SK-N-SH (cell line): Measurements from ENCODE around the gene DSCAM.

Experiments
- EZH2phosphoT487 ChIP-seq: fragments of 200-600 bp; sonication (generic); IDR thresholded peaks from 2 replicates; pipeline ENCODE4 v1.6.1; 2017; ENCODE audit warnings: low read depth, mixed run types, mild to moderate bottlenecking, antibody characterized with exemption, moderate library complexity, borderline replicate concordance
- JUND ChIP-seq: IDR thresholded peaks from 2 replicates; pipeline ENCODE4 v1.4.0; 2012
- POLR2AphosphoS5 ChIP-seq: IDR thresholded peaks from 2 replicates; pipeline ENCODE4 v1.6.1; 2012; ENCODE audit warnings: low read depth, low read length
- TF ChIP-seq, protein P1 (sequence below): fragments of 200-600 bp; sonication (generic); IDR thresholded peaks from 2 replicates; pipeline ENCODE4 v1.6.1; 2017; ENCODE audit warnings: antibody characterized with exemption, mild to moderate bottlenecking, moderate library complexity

DNA sequence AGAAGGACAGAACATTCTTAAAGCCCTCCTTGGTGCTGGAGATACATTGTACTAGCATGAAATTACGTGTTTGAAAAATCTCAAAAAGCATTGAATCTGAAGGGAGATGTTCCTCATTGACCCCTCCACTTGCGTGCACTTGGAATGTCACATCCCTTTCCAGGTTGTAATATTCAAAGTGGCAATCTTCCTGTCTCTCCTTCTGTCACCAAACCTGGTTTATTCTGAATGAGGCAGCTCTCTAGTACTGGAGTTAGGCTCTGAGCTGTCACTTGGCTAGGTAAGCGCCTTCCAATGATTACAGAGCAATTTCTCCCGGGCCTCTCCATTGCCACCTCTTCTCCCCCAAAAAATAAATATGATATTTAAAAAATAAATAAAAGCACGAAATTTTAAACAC, 855 bp downstream of the DSCAM start:
- TF ChIP-seq, protein P1, sequence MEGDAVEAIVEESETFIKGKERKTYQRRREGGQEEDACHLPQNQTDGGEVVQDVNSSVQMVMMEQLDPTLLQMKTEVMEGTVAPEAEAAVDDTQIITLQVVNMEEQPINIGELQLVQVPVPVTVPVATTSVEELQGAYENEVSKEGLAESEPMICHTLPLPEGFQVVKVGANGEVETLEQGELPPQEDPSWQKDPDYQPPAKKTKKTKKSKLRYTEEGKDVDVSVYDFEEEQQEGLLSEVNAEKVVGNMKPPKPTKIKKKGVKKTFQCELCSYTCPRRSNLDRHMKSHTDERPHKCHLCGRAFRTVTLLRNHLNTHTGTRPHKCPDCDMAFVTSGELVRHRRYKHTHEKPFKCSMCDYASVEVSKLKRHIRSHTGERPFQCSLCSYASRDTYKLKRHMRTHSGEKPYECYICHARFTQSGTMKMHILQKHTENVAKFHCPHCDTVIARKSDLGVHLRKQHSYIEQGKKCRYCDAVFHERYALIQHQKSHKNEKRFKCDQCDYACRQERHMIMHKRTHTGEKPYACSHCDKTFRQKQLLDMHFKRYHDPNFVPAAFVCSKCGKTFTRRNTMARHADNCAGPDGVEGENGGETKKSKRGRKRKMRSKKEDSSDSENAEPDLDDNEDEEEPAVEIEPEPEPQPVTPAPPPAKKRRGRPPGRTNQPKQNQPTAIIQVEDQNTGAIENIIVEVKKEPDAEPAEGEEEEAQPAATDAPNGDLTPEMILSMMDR, result no peak
- TF ChIP-seq EZH2phosphoT487 (no peak), JUND (no peak), POLR2AphosphoS5 (no peak)
